NCI-H2227 treated with DMSO at 0.1 percent for 48 hours (cell line): Measurements from ENCODE around the gene TRAPPC4.
A peak's percentile ranks its signal among the peaks of the same experiment; 100 is the strongest.
"Not testable (repeated sequence)": the region's sequence is repeated elsewhere in the genome, so short reads cannot be mapped to it uniquely, and the experiment has no call there.

Source experiments
- DNase-seq: peaks from one replicate; lab custom pipeline; 2025; lab: John Stamatoyannopoulos, UW

The TRAPPC4 gene, protein sequence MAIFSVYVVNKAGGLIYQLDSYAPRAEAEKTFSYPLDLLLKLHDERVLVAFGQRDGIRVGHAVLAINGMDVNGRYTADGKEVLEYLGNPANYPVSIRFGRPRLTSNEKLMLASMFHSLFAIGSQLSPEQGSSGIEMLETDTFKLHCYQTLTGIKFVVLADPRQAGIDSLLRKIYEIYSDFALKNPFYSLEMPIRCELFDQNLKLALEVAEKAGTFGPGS

DNA sequence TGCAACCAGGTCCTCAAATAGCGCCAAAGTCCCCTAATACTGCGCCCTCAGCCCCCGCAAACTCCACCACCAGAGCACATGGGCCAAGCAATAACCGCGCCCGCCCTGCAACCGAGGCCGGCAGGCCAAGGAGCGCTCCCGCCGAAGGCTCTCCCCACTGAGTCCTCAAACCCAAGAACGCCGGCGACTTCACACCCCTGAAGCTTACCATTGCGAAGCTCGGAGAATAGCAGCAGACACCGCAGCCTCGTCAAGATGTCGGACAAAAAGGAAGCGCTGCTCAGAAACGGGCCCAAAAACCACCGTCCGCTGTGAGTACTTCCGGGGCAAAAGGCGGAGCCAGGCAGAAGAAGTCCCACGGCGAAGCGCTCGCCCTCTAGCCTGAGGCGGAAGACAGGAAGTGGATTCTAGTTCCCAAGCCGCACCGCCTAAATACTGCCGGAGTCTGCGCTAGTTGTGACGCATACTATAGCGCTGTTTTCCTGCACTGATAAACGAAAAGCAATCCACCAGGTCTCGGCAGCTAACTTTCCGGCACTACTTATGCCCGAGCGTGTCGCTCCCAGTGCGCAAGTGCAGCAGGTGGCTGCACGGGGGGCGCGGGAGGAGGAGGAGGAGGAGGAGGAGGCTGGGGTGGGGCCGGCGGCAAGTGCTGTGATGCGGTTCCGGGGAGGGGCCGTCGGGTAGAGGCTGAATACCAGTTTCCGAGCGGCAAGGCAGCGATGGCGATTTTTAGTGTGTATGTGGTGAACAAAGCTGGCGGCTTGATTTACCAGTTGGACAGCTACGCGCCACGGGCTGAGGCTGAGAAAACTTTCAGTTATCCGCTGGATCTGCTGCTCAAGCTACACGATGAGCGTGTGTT, at the start of gene TRAPPC4, which contains the start of gene RPS25:
Gene TRAPPC4 (plus strand): TSS at position 693 of the 865 bp plus-strand sequence. CDS start 30 bp downstream, at position 723.
Gene RPS25 (minus strand): TSS at position 270 of the 865 bp plus-strand sequence. CDS start 59 bp downstream, at position 211.
- peak; percentile 93 for DNase-seq

DNA sequence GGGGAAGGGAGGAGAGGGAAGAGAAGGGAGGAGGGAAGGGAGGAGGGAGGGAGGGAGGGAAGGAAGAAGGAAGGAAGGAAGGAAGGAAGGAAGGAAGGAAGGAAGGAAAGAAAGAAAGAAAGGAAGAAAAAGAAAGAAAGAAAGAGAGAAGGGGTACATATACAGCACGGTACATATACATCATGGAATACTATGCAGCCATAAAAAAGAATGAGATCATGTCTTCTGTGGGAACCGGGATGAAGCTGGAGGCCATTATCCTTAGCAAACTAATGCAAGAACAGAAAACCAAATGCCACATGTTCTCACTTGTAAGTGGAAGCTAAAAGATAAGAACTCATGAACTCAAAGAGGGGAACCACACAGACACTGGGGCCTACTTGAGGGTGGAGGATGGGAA, 49.1 kb upstream of the TRAPPC4 start:
- DNase-seq, result not testable (repeated sequence)

DNA sequence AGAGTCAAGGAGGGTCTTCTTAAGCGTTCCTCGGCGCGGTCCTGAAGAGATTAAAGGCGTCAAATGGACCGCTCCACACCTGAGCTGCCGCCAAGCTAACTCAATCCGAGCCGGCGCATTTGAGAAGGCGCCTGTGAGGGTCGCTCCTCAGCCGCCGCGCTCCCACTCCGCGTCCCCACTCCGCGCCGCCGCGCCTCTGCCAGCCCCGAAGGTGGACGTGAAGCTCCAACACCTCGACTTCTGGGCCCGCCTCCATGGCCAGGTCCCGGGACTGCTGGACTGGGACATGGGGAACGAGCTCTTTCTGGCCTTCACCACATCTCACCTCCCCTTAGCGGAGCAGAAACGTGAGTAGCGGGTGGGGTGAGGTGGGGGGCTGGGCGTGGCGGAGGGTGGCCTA, 46.9 kb upstream of the TRAPPC4 start, which contains the start of gene FOXR1:
Gene FOXR1 (plus strand): TSS at position 116 of the 400 bp plus-strand sequence. CDS start 171 bp downstream, at position 287.
- no peak for DNase-seq

DNA sequence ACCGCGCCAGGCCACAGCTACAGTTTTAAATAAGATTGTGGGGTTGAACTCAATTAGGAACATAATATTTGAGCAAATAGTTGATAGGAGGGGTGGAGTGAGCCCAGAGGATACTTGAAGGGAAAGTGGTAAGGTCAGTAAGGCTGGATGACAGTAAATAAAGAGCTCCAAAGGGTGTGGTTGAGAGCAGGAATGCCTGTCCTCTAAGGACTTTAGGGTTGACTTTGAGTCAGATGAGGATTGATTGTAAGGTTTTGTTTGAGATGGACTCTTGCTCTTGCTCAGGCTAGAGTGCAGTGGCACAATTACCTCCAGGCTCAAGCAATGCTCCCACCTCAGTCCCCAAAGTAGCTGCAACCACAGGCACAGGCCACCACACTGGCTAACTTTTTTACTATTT, 44.6 kb upstream of the TRAPPC4 start:
- DNase-seq, result no peak

DNA sequence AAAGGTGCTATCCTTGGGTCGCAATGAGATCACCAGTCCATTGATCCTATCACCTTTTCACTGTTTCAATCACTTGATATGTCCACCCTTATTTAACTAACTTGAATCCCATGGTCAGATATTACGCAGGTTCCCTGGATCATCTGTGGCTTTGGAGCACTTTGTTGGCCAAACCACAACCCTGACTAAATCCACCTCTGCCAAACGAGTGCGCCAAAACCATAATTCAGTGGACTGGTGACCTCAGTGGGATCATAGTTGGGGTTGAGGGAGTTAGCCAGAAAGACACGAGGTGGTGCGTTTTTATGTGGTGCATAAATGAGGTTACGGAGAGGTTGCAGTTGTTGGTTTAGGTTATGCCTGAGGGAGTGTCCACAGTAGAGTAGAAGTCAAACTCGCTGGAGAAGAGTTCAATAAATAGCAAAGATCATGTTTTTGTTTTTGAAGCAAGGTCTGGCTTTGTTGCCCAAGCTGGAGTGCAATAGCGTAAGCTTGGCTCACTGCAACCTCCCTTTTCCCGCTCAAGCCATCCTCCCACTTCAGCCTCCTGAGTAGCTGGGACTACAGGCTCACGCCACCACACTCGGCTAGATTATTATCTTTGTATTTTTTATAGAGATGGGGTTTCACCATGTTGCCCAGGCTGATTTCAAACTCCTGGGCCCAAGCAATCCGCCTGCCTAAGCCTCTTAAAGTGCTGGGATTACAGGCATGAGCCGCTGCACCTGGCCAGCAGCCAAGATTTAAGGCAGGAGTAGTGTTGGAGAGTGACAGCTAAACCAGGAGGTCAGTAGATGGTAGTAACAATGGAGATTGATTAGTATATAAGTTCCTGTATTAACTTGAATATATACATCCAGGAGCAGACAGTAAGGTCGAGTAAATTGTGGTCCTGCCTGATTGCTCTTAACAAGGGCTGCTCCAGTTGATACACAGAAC, 42.5 kb upstream of the TRAPPC4 start:
- DNase-seq, result peak; percentile 37

DNA sequence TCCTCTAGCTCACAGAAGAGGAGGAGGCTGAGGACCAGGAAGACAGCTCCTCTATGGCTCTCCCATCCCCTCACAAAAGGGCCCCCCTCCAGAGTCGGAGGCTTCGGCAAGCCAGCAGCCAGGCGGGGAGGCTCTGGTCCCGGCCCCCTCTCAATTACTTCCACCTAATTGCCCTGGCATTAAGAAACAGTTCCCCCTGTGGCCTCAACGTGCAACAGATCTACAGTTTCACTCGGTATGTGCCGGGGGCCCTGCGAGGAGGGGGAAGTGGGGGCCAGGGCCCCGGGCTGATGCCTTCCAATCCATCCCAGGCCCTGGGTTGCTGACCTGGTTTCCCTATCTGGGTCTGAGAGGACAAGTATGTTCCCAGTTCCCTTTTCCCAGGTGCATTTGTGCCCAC, 39.1 kb upstream of the TRAPPC4 start:
- peak; percentile 22 for DNase-seq

DNA sequence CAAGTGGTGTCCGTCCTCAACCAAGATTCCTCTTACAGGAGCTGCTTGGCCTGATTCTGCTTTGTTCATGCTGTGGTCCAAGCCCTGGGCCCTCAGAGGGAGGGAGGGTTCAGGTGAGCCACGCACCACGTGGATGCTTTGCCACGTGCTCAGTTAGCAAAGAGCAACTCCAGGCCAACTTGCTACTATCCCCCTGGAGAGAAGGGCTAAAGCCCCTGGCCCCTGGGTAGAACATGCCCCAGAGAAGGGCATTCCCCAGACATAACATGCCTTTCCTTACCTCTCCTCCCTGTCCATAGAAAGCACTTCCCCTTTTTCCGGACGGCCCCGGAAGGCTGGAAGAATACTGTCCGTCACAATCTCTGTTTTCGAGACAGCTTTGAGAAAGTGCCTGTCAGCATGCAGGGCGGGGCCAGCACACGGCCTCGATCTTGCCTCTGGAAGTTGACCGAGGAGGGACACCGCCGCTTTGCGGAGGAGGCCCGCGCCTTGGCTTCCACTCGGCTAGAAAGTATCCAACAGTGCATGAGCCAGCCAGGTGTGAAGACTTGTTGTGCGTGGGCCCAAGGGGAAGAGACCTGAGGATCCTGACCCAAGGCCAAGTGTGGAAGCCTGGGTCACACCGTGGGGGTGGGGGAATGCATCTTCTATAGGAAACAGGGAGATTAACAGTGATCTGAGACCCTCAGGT, 38.2 kb upstream of the TRAPPC4 start:
- no peak for DNase-seq

DNA sequence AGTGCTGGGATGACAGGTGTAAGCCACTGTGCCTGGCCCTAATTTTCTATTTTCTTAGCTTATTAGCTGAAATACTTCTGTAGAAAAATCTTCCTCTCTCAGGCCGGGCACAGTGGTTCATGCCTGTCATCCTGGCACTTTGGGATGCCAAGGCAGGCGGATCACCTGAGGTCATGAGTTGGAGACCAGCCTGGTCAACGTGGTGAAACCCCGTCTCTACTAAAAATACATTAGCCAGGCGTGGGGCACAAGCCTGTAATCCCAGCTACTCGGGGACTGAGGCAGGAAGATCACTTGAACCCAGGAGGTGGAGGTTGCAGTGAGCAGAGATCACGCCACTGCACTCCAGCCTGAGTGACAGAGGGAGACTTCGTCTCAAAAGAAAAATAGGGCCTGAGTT, 34.2 kb upstream of the TRAPPC4 start:
- not testable (repeated sequence) for DNase-seq

DNA sequence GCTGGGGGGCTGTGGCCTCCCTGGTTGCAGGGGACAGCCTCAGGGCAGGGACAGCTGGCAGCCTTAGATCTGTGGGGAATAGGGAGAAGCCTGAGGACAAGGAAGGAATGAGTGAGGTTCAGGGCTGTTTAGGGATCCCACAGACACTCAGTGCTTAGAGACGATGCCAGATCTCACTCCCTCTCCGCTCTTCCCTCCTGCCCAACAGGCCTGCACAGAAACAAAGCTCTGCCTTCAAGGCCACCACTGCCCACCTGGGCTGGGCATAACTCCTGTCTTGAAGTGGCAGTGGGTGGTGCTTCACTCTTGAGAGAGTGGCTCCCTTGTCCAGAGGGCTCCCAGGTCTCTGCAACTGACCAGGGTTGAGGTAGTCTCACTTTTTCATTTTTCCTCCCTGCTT, 33.7 kb upstream of the TRAPPC4 start:
- no peak for DNase-seq

DNA sequence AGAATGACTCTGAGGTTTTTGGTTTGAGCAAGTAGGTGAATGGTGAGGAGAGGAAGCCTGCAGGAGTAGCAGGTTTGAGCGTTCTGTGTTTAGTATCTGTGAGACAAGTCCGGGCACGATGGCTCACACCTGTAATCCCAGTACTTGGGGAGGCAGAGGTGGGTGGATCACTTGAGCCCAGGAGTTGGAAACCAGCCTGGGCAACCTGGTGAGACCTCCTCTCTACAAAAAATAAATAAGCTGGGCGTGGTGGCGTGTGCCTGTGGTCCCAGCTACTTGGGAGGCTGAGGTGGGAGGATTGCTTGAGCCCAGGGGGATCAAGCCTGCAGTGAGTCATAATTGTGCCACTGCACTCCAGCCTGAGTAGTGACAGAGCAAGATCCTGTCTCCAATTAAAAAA, 30.3 kb upstream of the TRAPPC4 start:
- no peak for DNase-seq

DNA sequence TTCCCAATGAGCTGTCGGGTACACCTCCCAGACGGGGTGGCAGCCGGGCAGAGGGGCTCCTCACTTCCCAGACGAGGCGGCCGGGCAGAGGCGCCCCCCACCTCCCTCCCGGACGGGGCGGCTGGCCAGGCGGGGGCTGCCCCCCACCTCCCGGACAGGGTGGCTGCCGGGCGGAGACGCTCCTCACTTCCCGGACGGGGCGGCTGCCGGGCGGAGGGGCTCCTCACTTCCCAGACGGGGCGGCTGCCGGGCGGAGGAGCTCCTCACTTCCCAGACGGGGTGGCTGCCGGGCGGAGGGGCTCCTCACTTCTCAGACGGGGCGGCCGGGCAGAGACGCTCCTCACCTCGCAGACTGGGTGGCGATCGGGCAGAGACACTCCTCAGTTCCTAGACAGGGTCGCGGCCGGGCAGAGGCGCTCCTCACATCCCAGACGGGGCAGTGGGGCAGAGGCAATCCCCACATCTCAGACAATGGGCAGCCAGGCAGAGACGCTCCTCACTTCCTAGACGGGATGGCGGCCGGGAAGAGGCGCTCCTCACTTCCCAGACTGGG, 27.0 kb upstream of the TRAPPC4 start:
- DNase-seq, result not testable (repeated sequence)

DNA sequence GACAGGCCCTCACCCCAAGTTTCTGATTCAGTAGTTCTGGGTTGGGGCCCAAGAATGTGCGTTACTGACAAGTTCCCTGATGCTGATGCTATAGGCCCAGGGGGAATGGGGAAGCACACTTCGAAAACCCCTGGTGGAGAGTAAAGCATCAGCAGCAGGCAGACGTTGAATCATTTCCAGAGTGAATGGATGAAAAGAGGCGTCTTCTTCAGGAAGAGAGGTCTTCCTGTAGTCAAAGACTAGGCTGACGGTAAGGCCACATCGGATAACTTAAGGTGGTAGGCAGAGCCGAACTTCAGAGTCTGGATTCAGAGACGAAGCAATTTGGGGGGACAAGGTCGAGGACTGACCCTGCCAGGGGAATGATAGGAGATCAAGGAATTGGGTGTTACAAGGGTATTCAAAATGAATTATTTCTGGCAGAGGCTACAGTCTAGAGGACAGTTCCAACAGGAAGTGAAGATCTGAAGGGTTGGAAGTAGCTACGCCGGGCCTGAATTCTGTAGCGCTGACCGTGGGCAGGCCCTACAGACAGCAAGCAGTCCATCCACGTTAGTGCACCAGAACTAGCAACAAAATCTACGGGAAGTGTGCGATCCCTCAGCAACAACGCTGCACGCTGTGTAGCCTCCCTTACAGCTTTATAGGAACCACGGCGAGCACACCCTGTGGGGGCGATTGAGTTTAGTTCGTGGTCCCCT, 21.5 kb upstream of the TRAPPC4 start:
- no peak for DNase-seq

DNA sequence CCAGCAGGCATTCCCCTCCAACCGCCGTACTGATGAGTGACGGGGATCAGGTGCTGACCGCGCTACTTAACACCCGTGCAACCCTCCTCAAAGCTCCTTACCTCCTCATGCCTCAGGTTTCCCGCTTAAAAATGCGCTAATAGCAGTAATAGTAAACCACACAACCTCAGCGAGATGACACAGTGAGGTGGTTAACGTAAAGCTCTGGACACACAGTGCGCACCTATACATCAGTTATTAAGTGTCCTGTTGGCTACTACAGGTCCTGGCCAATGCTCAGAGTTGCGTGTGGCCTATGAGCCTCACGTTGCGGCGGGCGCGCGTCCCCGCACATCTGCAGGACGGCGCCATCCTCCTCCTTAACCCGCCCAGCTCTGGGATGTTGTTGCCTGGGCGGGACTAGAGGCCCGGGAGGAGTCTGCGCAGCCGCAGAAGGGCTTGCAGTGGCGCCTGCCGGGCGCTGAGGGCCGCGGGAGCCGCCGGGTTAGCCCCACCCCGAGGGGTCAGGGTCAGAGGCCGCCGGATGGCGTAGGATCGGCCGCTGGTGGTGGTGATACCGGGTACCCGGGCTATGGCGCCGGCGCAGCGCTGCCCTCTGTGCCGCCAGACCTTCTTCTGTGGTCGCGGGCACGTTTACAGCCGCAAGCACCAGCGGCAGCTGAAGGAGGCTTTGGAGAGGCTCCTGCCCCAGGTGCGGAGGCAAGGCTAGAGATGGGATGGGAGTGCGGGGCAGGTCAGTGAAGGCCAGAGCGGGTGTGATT, 20.8 kb upstream of the TRAPPC4 start, which contains the start of gene CENATAC:
Gene CENATAC (plus strand): TSS at position 512 of the 761 bp plus-strand sequence. CDS start 60 bp downstream, at position 572.
- peak; percentile 79 for DNase-seq

DNA sequence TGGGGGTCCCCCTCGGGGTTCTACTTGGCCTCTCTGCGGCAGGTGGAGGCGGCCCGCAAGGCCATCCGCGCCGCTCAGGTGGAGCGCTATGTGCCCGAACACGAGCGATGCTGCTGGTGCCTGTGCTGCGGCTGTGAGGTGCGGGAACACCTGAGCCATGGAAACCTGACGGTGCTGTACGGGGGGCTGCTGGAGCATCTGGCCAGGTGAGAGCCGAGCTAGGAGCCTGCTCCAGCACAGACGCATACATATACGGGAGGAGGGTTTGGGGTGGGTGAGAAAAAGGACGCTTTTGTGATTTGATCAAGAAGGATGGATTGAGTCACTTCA, 20.2 kb upstream of the TRAPPC4 start:
- no peak for DNase-seq

DNA sequence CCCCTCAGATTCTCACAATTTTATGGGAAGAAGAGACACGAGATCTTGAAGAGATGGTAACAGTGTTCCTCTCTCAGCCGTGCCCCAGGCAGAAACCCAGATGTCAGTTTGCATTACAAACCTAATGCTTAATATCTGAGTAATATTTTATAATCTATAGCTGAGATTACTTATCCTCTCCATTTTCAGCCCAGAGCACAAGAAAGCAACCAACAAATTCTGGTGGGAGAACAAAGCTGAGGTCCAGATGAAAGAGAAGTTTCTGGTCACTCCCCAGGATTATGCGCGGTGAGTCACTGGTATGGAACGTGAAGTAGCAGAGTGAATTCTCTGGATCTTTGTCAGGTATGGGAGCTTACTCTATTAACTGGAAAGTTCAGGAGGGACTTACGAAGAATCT, 19.7 kb upstream of the TRAPPC4 start:
- no peak for DNase-seq

DNA sequence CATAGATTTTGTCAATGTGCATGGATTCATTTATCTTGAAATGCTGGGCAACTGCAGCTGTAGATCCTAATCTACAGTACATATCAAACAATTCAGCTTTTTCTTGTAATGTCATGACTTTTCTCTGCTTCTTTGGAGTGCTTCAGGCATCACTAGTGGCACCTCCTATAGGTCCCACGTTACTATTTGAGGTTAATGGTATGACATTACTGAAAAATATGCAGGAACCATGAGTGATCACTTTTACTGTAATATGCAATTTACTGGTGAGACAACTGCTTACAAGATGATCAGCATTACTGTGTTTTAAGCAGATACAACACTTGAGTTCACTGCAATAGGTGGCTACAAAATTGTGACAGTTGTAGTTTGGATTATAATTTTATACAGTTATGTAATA, 17.7 kb upstream of the TRAPPC4 start:
- DNase-seq, result no peak

DNA sequence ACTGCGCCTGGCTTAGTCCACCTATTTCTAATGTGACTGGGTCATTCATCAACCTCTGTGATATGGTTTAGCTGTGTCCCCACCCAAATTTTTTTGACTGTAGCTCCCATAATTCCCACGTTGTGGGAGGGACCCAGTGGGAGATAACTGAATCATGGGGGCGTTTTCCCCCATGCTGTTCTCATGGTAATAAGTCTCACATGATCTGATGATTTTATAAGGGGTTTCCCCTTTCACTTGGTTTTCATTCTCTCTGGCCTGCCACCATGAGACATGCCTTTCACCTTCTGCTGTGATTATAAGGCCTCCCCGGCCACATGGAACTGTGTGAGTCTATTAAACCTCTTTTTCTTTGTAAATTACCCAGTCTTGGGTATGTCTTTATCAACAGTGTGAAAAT, 11.9 kb upstream of the TRAPPC4 start:
- DNase-seq, result no peak

DNA sequence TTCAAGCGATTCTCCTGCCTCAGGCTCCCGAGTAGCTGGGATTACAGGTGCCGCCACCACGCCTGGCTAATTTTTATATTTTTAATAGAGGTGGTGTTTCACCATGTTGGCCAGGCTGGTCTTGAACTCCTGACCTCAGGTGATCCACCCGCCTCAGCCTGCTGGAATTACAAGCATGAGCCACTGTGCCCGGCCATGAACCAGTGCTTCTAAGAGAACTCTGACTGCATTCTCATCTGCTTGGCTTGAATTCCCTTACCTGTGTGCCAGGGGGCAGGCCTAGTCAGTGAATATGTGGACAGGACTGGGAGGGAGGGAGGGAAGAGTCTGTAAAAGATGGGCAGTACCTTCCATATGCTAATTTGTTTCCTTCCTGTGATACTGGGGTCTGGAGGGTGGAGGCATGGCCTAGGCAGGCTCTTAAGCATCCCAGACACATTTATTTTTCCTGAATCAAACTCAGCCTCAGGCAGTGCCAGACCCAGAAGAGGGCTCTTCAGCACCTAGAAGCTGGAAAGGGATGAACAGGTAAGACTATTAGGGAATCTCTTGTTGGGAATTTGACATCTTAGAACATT, 7.0 kb upstream of the TRAPPC4 start:
- no peak for DNase-seq

DNA sequence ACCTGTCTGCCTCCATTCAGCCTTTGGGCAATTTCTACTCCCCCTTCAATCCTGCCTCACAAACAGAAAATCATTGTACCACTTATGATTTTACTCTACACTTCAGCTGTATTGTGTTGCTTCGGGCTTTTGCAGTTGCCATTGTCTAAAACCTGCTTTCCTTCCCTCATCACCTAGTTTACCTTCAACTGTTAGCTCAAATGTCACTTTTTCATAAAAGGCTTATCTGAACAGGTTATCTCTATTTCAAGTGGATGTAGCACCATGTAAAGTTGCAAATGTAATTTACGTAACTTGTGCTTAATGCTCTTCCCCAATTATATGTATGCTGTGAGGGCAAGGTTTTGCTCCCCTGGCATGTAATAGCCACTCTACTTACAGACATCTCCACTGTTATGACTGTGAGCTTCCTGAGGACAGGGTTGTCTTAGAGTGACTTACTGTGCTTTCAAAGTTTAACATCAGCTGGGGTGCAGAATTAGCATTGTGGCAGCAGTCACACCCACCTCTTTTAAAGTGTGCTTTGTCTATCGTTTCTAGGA, 5.9 kb upstream of the TRAPPC4 start:
- DNase-seq, result no peak
